ENCODE data around the gene LCNL1. TPM values are rescaled to one million over a fixed set of nuclear protein-coding genes. Genes with fewer than 3 reads are reported as not detected.
A peak's percentile ranks its signal among the peaks of the same experiment; 100 is the strongest.

Gene LCNL1
- total and polyA plus RNA-seq, 12 donors, result 0.06 to 10.5 (median 0.78) TPM; not detected in 2

- Histone ChIP-seq H3K9me3 (replicated peaks in 1 of 3) (no peaks in the 10 kb centered on the region), H3K4me1 (replicated peaks in 1 of 2) (peaks cover 0 to 7% of the 10 kb centered on the region in 2 donors), H3K4me3 (no peak overlapping the region), H3K27me3 (peaks cover 19% of the 10 kb centered on the region), H3K36me3 (replicated peaks in 1 of 2) (no peaks in the 10 kb centered on the region), H3K27ac (peak overlapping the region in 2 of 5 donors; percentile 5 to 68)
- peak in 2 of 7 donors; percentile 37 to 68 for DNase-seq
- no peak for TF ChIP-seq POLR2A (IDR thresholded peaks at IDR 0.05)
- no peak for TF ChIP-seq CTCF (IDR thresholded peaks at IDR 0.05)
- WGBS, 4 donors, result 52 to 73% (median 67%) methylated on average over 3 to 17 of the region's 17 CpGs
- intact Hi-C loops (cut with DNase I), result no loop called here
Measured at GRCh38 chr9:136981588-136982231, 1.1 kb upstream of the LCNL1 start.

- H3K4me3 ChIP-seq, result no peak overlapping the region
- no peaks in the 10 kb centered on the region for H3K36me3 ChIP-seq (replicated peaks in 1 of 2)
- no peak for DNase-seq
- intact Hi-C loops (cut with DNase I), result no loop called here
- H3K27ac ChIP-seq, result no peak overlapping the region
- peaks cover 19% of the 10 kb centered on the region for H3K27me3 ChIP-seq
- no peak for TF ChIP-seq CTCF (IDR thresholded peaks at IDR 0.05)
- TF ChIP-seq POLR2A (IDR thresholded peaks at IDR 0.05), result no peak
- no peaks in the 10 kb centered on the region for H3K9me3 ChIP-seq (replicated peaks in 1 of 3)
- 83 to 92% (median 84%) methylated on average over 2 to 9 of the region's 9 CpGs for WGBS, 4 donors
- peaks cover 0 to under 1% of the 10 kb centered on the region in 2 donors for H3K4me1 ChIP-seq (replicated peaks in 1 of 2)
Measured at GRCh38 chr9:136983167-136983566, 374 bp downstream of the LCNL1 start.

GRCh38 chr9:136983656-136984314, 992 bp downstream of the LCNL1 start:
- Histone ChIP-seq H3K36me3 (replicated peaks in 1 of 2) (no peaks in the 10 kb centered on the region), H3K4me3 (no peak overlapping the region), H3K9me3 (replicated peaks in 1 of 3) (no peaks in the 10 kb centered on the region), H3K4me1 (replicated peaks in 1 of 2) (no peaks in the 10 kb centered on the region), H3K27me3 (peaks cover 19% of the 10 kb centered on the region), H3K27ac (no peak overlapping the region)
- WGBS, 4 donors, result 76 to 87% (median 78%) methylated on average over 10 to 11 of the region's 11 CpGs
- DNase-seq, result no peak
- intact Hi-C loops (cut with DNase I), result no loop called here
- TF ChIP-seq CTCF (IDR thresholded peaks at IDR 0.05) (no peak), POLR2A (IDR thresholded peaks at IDR 0.05) (no peak)

GRCh38 chr9:136984464-136985026, 1.8 kb downstream of the LCNL1 start:
- H3K9me3 ChIP-seq (replicated peaks in 1 of 3), result no peaks in the 10 kb centered on the region
- peaks cover 19% of the 10 kb centered on the region for H3K27me3 ChIP-seq
- H3K4me3 ChIP-seq, result no peak overlapping the region
- H3K36me3 ChIP-seq (replicated peaks in 1 of 2), result no peaks in the 10 kb centered on the region
- 55 to 59% (median 57%) methylated on average over 10 to 29 of the region's 29 CpGs; no CpG with 5 or more reads in 1 of the 4 donors for WGBS, 4 donors
- DNase-seq, result no peak
- no peak overlapping the region for H3K27ac ChIP-seq
- no peaks in the 10 kb centered on the region for H3K4me1 ChIP-seq (replicated peaks in 1 of 2)
- intact Hi-C loops (cut with DNase I), result no loop called here
- TF ChIP-seq CTCF (IDR thresholded peaks at IDR 0.05) (no peak), POLR2A (IDR thresholded peaks at IDR 0.05) (no peak)
